ENCODE results near the gene ADGRA3. TPM values are rescaled to one million over a fixed set of nuclear protein-coding genes. Genes with fewer than 3 reads are reported as not detected.

The ADGRA3 gene
- total and polyA plus RNA-seq, 2 donors (not counting 3 experiments of a cell fraction or from before 2014, with no cell fraction given), result 17.2 to 36.2 TPM

DNA sequence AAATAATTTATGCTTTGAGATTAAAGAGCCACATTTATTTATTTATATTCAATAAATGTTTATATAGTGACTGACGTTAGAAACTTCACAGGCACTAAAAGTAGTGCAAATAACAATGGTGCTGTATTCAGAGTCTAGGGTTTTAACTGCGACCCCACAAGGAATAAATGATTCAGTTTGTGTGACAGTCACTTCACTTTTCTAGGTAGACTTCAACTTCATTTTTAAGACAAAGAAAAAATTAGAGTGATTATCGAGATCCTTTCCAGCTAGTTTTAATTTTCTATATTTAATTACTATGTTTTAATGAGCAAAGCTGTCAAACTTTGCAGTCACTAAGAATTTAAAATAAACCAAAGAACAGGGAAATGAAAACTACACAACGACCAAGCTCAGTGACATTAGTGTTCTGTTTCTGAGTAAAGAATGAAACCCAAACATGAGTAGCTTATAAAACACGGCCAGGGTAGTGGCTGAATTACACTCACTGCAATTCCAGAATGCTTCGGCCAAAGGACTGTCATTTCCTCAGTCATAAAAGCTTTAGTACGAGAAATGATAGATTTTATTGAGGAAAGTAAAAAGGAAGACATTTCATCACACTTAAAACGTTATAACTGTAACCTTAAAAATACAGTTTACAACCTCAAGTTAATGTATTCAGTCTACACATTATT, 38.6 kb downstream of the ADGRA3 start:
- CTCF ChIA-PET, result interaction anchor here (1.0 to 1.1 kb wide), 3 partner anchors 23 to 38 kb away, joined by 3 read pairs; no protein-coding TSS in a partner anchor
- Histone ChIP-seq H3K4me2 (ENCODE audit: insufficient read depth, low read length) (no peak overlapping the region), H3K9me3 (replicated peaks; ENCODE audit: control insufficient read depth, insufficient read depth, low read length) (no peaks in the 10 kb centered on the region), H3K36me3 (ENCODE audit: control insufficient read depth in 2 of 2, extremely low read depth in 1 of 2, insufficient read depth in 2 of 2, low read length in 2 of 2) (no peaks in the 10 kb centered on the region), H3K27me3 (ENCODE audit: control insufficient read depth in 2 of 2, insufficient read depth in 2 of 2, low read length in 2 of 2) (no peaks in the 10 kb centered on the region), H3K9me1 (replicated peaks; ENCODE audit: control insufficient read depth, extremely low read depth, insufficient read depth, low read length) (no peaks in the 10 kb centered on the region), H2AFZ (ENCODE audit: low read depth, low read length) (no peak overlapping the region), H3K4me3 (replicated peaks in 1 of 3; ENCODE audit: insufficient read depth in 1 of 3, low read depth in 1 of 3, low read length in 3 of 3) (no peak overlapping the region), H3K4me1 (ENCODE audit: control insufficient read depth, extremely low read depth, insufficient read depth, low read length) (peaks cover 14% of the 10 kb centered on the region), H3K27ac (ENCODE audit: insufficient read depth, low read depth, low read length) (no peak overlapping the region), H3K9ac (replicated peaks; ENCODE audit: extremely low read depth, insufficient read depth, low read length) (no peak overlapping the region), H4K20me1 (replicated peaks; ENCODE audit: control insufficient read depth, extremely low read depth, insufficient read depth, low read length) (no peaks in the 10 kb centered on the region), H3K79me2 (ENCODE audit: control insufficient read depth, insufficient read depth, low read length) (peaks cover 18% of the 10 kb centered on the region)
- BruUV-seq (replicated peaks), result no TSS peak
- intact Hi-C loops (cut with micrococcal nuclease) (no loop called here), dilution Hi-C loops (cut with MboI; ENCODE audit: extremely low pct_ligation_motif_present, low sequenced_read_pairs) (no loop called here)
- POLR2A ChIA-PET, result interaction anchor here (0.6 kb wide), 1 partner anchor 47 kb away, joined by 7 read pairs; no protein-coding TSS in a partner anchor
- no peak for TF ChIP-seq EZH2 (IDR thresholded peaks at IDR 0.05; ENCODE audit: borderline replicate concordance, low read depth, low read length, severe bottlenecking)
- no peak for TF ChIP-seq GATA2 (IDR thresholded peaks at IDR 0.05; ENCODE audit: insufficient read depth, insufficient read length, low read depth, low read length)
- no peak for TF ChIP-seq POLR2AphosphoS5 (IDR thresholded peaks at IDR 0.05; ENCODE audit: insufficient read depth, low read depth, low read length)
- TF ChIP-seq FOS (IDR thresholded peaks at IDR 0.05; ENCODE audit: borderline replicate concordance, insufficient read depth, low read length), result no peak
- FAIRE-seq, result no peak
- DNase-seq (ENCODE audit: low read depth, low spot score), result peak; percentile 14

DNA sequence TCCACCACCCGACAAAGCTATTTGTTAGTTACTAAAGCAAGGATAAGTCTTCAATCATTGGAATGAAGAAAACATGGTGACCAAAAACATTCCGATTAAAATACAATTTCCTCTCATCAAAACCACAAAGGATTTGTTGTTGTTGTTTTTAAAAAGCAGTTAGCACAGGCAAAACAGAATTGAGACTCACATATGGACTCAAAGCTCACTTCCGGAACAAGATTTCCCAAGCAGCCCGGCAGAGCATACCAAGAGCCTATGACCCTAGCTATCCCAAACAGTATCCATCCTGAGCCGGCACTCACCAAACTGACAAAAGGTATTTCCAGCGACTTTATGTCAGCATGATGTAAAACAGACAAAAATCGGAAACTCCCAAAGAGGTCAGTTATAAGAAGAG, 39.9 kb downstream of the ADGRA3 start:
- DNase-seq (ENCODE audit: low read depth, low spot score), result no peak
- H4K20me1 ChIP-seq (replicated peaks; ENCODE audit: control insufficient read depth, extremely low read depth, insufficient read depth, low read length), result no peaks in the 10 kb centered on the region
- H3K79me2 ChIP-seq (ENCODE audit: control insufficient read depth, insufficient read depth, low read length), result peaks cover 20% of the 10 kb centered on the region
- H3K4me2 ChIP-seq (ENCODE audit: insufficient read depth, low read length), result no peak overlapping the region
- H3K9ac ChIP-seq (replicated peaks; ENCODE audit: extremely low read depth, insufficient read depth, low read length), result no peak overlapping the region
- H3K9me3 ChIP-seq (replicated peaks; ENCODE audit: control insufficient read depth, insufficient read depth, low read length), result no peaks in the 10 kb centered on the region
- peaks cover 14% of the 10 kb centered on the region for H3K4me1 ChIP-seq (ENCODE audit: control insufficient read depth, extremely low read depth, insufficient read depth, low read length)
- CTCF ChIA-PET, result interaction anchor here (0.9 kb wide), 1 partner anchor 26 kb away, joined by 3 read pairs; no protein-coding TSS in a partner anchor
- H3K27ac ChIP-seq (ENCODE audit: insufficient read depth, low read depth, low read length), result no peak overlapping the region
- no TSS peak for BruUV-seq (replicated peaks)
- POLR2A ChIA-PET, result interaction anchor here (0.7 kb wide), 1 partner anchor 40 kb away, joined by 3 read pairs; no protein-coding TSS in a partner anchor
- H3K27me3 ChIP-seq (ENCODE audit: control insufficient read depth in 2 of 2, insufficient read depth in 2 of 2, low read length in 2 of 2), result no peaks in the 10 kb centered on the region
- H3K4me3 ChIP-seq (replicated peaks in 1 of 3; ENCODE audit: insufficient read depth in 1 of 3, low read depth in 1 of 3, low read length in 3 of 3), result no peak overlapping the region
- no peak for FAIRE-seq
- TF ChIP-seq, protein P1, sequence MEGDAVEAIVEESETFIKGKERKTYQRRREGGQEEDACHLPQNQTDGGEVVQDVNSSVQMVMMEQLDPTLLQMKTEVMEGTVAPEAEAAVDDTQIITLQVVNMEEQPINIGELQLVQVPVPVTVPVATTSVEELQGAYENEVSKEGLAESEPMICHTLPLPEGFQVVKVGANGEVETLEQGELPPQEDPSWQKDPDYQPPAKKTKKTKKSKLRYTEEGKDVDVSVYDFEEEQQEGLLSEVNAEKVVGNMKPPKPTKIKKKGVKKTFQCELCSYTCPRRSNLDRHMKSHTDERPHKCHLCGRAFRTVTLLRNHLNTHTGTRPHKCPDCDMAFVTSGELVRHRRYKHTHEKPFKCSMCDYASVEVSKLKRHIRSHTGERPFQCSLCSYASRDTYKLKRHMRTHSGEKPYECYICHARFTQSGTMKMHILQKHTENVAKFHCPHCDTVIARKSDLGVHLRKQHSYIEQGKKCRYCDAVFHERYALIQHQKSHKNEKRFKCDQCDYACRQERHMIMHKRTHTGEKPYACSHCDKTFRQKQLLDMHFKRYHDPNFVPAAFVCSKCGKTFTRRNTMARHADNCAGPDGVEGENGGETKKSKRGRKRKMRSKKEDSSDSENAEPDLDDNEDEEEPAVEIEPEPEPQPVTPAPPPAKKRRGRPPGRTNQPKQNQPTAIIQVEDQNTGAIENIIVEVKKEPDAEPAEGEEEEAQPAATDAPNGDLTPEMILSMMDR (IDR thresholded peaks at IDR 0.05; ENCODE audit: extremely low read depth in 1 of 2, insufficient read depth in 1 of 2, low read depth in 1 of 2, low read length in 2 of 2), result no peak
- TF ChIP-seq FOS (IDR thresholded peaks at IDR 0.05; ENCODE audit: borderline replicate concordance, insufficient read depth, low read length) (no peak), POLR2A (IDR thresholded peaks at IDR 0.05; ENCODE audit: low read depth, low read length) (no peak), POLR2AphosphoS5 (IDR thresholded peaks at IDR 0.05; ENCODE audit: insufficient read depth, low read depth, low read length) (no peak), EZH2 (IDR thresholded peaks at IDR 0.05; ENCODE audit: borderline replicate concordance, low read depth, low read length, severe bottlenecking) (no peak), JUN (IDR thresholded peaks at IDR 0.05; ENCODE audit: borderline replicate concordance, insufficient read depth, insufficient read length, low read depth) (no peak), MYC (IDR thresholded peaks at IDR 0.05; ENCODE audit: low read depth, low read length) (no peak), GATA2 (IDR thresholded peaks at IDR 0.05; ENCODE audit: insufficient read depth, insufficient read length, low read depth, low read length) (no peak)
- TF ChIP-seq, protein P2, sequence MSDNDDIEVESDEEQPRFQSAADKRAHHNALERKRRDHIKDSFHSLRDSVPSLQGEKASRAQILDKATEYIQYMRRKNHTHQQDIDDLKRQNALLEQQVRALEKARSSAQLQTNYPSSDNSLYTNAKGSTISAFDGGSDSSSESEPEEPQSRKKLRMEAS (IDR thresholded peaks at IDR 0.05; ENCODE audit: insufficient read depth, insufficient read length), result no peak
- intact Hi-C loops (cut with micrococcal nuclease) (no loop called here), dilution Hi-C loops (cut with MboI; ENCODE audit: extremely low pct_ligation_motif_present, low sequenced_read_pairs) (no loop called here)
- H2AFZ ChIP-seq (ENCODE audit: low read depth, low read length), result no peak overlapping the region
- no peaks in the 10 kb centered on the region for H3K9me1 ChIP-seq (replicated peaks; ENCODE audit: control insufficient read depth, extremely low read depth, insufficient read depth, low read length)
- H3K36me3 ChIP-seq (ENCODE audit: control insufficient read depth in 2 of 2, extremely low read depth in 1 of 2, insufficient read depth in 2 of 2, low read length in 2 of 2), result no peaks in the 10 kb centered on the region

All from endothelial cell of umbilical vein (primary cell).